Liver (tissue), 9 donors: ENCODE results near the gene TBC1D20. TPM values are rescaled to one million over a fixed set of nuclear protein-coding genes. Genes with fewer than 3 reads are reported as not detected.

Source experiments
- DNase-seq: peaks from one replicate; pipeline ENCODE4 v3.0.0-alpha.2; 2017; ENCODE audit warnings: low spot score
- H3K27ac ChIP-seq, 2 donors: one replicate each; pipeline ENCODE4 v1.7.0; 2013; ENCODE audit warnings: inconsistent platforms in 2 of 2, low read length in 2 of 2, control low read depth in 1 of 2, low read depth in 1 of 2, mild to moderate bottlenecking in 1 of 2
- H3K27me3 ChIP-seq, 4 donors: one replicate each; pipeline versions ENCODE4 v1.6.1 to v1.7.0; 2013; ENCODE audit warnings: low read length in 3 of 4, inconsistent platforms in 1 of 4, mild to moderate bottlenecking in 1 of 4, moderate library complexity in 1 of 4; ENCODE audit not compliant: control insufficient read depth in 4 of 4, insufficient read depth in 4 of 4
- H3K36me3 ChIP-seq, 4 donors: one replicate each; pipeline versions ENCODE4 v1.6.1 to v1.7.0; 2013; ENCODE audit warnings: low read length in 3 of 4, mild to moderate bottlenecking in 3 of 4, low read depth in 1 of 4, moderate library complexity in 1 of 4; ENCODE audit not compliant: control insufficient read depth in 4 of 4, insufficient read depth in 3 of 4
- H3K4me1 ChIP-seq, 4 donors: one replicate each; pipeline versions ENCODE4 v1.6.1 to v1.7.0; 2013; ENCODE audit warnings: low read length in 3 of 4, mild to moderate bottlenecking in 3 of 4, moderate library complexity in 1 of 4; ENCODE audit not compliant: control insufficient read depth in 4 of 4, insufficient read depth in 4 of 4
- H3K4me3 ChIP-seq, 3 donors: one replicate each; pipeline versions ENCODE4 v1.6.1 to v1.7.0; 2013; ENCODE audit warnings: low read length in 3 of 3, control low read depth in 1 of 3, low read depth in 1 of 3, mild to moderate bottlenecking in 1 of 3
- H3K9ac ChIP-seq, 2 donors: one replicate each; pipeline ENCODE4 v1.7.0; 2013; ENCODE audit warnings: low read length in 2 of 2, mild to moderate bottlenecking in 2 of 2, moderate library complexity in 2 of 2, control low read depth in 1 of 2, low read depth in 1 of 2
- H3K9me3 ChIP-seq, 4 donors: one replicate each; pipeline versions ENCODE4 v1.6.1 to v1.7.0; 2013; ENCODE audit warnings: low read length in 3 of 4; ENCODE audit not compliant: control insufficient read depth in 4 of 4
- ATF3 ChIP-seq: IDR thresholded peaks from 2 replicates; pipeline ENCODE4 v1.6.1; 2016; ENCODE audit warnings: antibody characterized with exemption
- CTCF ChIP-seq: fragments of 150-350 bp; IDR thresholded peaks from 2 replicates; pipeline ENCODE4 v1.5.1; 2017; ENCODE audit warnings: improper control_type of control experiment, low read depth, low read length; ENCODE audit not compliant: missing input control
- EGR1 ChIP-seq, 2 donors: IDR thresholded peaks; 2 replicates each; pipeline ENCODE4 v1.6.1; 2016 to 2018; ENCODE audit warnings: antibody characterized with exemption in 2 of 2, low read depth in 2 of 2
- FOXA1 ChIP-seq: IDR thresholded peaks from 2 replicates; pipeline ENCODE4 v1.6.1; 2016; ENCODE audit warnings: antibody characterized with exemption
- FOXA2 ChIP-seq: IDR thresholded peaks from 2 replicates; pipeline ENCODE4 v1.6.1; 2016; ENCODE audit warnings: antibody characterized with exemption
- GABPA ChIP-seq, 2 donors: IDR thresholded peaks in 1 of 2; conservative IDR thresholded peaks in 1 of 2; 2 replicates each; pipeline ENCODE4 v1.6.1; 2016; ENCODE audit warnings: antibody characterized with exemption in 2 of 2, mild to moderate bottlenecking in 1 of 2, moderate library complexity in 1 of 2
- HNF4A ChIP-seq, 2 donors: conservative IDR thresholded peaks; 2 replicates each; pipeline ENCODE4 v1.6.1; 2016; ENCODE audit warnings: antibody characterized with exemption in 2 of 2, mild to moderate bottlenecking in 2 of 2
- HNF4G ChIP-seq: IDR thresholded peaks from 2 replicates; pipeline ENCODE4 v1.6.1; 2016; ENCODE audit warnings: antibody characterized with exemption
- JUND ChIP-seq, 2 donors: IDR thresholded peaks; 2 replicates each; pipeline ENCODE4 v1.6.1; 2016; ENCODE audit warnings: antibody characterized with exemption in 2 of 2
- MAX ChIP-seq: IDR thresholded peaks from 2 replicates; pipeline ENCODE4 v1.6.1; 2016; ENCODE audit warnings: antibody characterized with exemption
- NR2F2 ChIP-seq: IDR thresholded peaks from 2 replicates; pipeline ENCODE4 v1.6.1; 2016; ENCODE audit warnings: antibody characterized with exemption
- RAD21 ChIP-seq, 2 donors: IDR thresholded peaks; 2 replicates each; pipeline ENCODE4 v1.6.1; 2016; ENCODE audit warnings: antibody characterized with exemption in 2 of 2, mild to moderate bottlenecking in 2 of 2
- REST ChIP-seq: IDR thresholded peaks from 2 replicates; pipeline ENCODE4 v1.6.1; 2016; ENCODE audit warnings: antibody characterized with exemption, mild to moderate bottlenecking
- RXRA ChIP-seq, 2 donors: IDR thresholded peaks; 2 replicates each; pipeline ENCODE4 v1.6.1; 2017 to 2018; ENCODE audit warnings: antibody characterized with exemption in 2 of 2, mild to moderate bottlenecking in 1 of 2
- SP1 ChIP-seq: IDR thresholded peaks from 2 replicates; pipeline ENCODE4 v1.6.1; 2018; ENCODE audit warnings: antibody characterized with exemption, mild to moderate bottlenecking
- TAF1 ChIP-seq: conservative IDR thresholded peaks from 2 replicates; pipeline ENCODE4 v1.6.1; 2016; ENCODE audit warnings: antibody characterized with exemption, mild to moderate bottlenecking
- YY1 ChIP-seq: IDR thresholded peaks from 2 replicates; pipeline ENCODE4 v1.6.1; 2016; ENCODE audit warnings: antibody characterized with exemption, mild to moderate bottlenecking
- ZBTB33 ChIP-seq: IDR thresholded peaks from 2 replicates; pipeline ENCODE4 v1.6.1; 2016; ENCODE audit warnings: antibody characterized with exemption
- WGBS: extraction: QIAGEN DNeasy Blood & Tissue Kit; methylation state at CpG from one replicate; pipeline ENCODE4 v1.1.7; 2013; 5-methylcytosine and 5-hydroxymethylcytosine counted together
- polyA plus RNA-seq, 2 donors: library from polyadenylated mRNA; stranded (reverse) in 1 of 2; unstranded in 1 of 2; fragments of 200-250 nt in 1 of 2; fragments of >200 nt in 1 of 2; fragmentation: Nextera tagmentation in 1 of 2; extraction: Ambion mirVana in 1 of 2; gene quantifications; one replicate each; pipeline versions ENCODE4 v1.2.1 to v1.2.3, GENCODE V29; 2013 to 2015
- total RNA-seq, 2 donors: library from RNA; depleted of rRNA; stranded (reverse); fragments of >200 nt; gene quantifications; one replicate each; pipeline ENCODE4 v1.2.3, GENCODE V29; 2014
- donor health status: healthy.
- donor health status: healthy.
- donor health status: healthy.
- donor health status: healthy.
- donor health status: healthy.

Gene TBC1D20
- total and polyA plus RNA-seq, 4 donors: 8.7 to 18.9 (median 11.9) TPM

GRCh38 chr20:397432-398237 is 64.7 kb downstream of the TBC1D20 start:
- Histone ChIP-seq H3K36me3 (peaks cover 0 to 14% (median 10%) of the 10 kb centered on the region in 4 donors), H3K9ac (peak overlapping the region in 1 of 2 donors; percentile 81), H3K27me3 (no peaks in the 10 kb centered on the region), H3K9me3 (no peaks in the 10 kb centered on the region), H3K4me3 (no peak overlapping the region), H3K27ac (peak overlapping the region; percentile 88 to 90), H3K4me1 (peaks cover 11 to 28% (median 17%) of the 10 kb centered on the region in 4 donors)
- TF ChIP-seq HNF4A (conservative IDR thresholded peaks at IDR 0.05) (peak in 1 of 2 donors; percentile 10), RAD21 (IDR thresholded peaks at IDR 0.05) (no peak)
- WGBS: 93% methylated on average over 6 of the region's 6 CpGs
- DNase-seq: no peak

- Histone ChIP-seq H3K9me3 (no peaks in the 10 kb centered on the region), H3K27ac (peak overlapping the region; percentile 88 to 90), H3K4me1 (peaks cover 11 to 28% (median 16%) of the 10 kb centered on the region in 4 donors), H3K9ac (peak overlapping the region; percentile 13 to 81), H3K27me3 (no peaks in the 10 kb centered on the region), H3K4me3 (no peak overlapping the region), H3K36me3 (peaks cover 0 to 19% (median 14%) of the 10 kb centered on the region in 4 donors)
- no peak for DNase-seq
- 58% methylated on average over 4 of the region's 4 CpGs for WGBS
- TF ChIP-seq ZBTB33 (peak; percentile 97), RXRA (IDR thresholded peaks at IDR 0.05) (peak; percentile 99 to 100), MAX (peak; percentile 87), REST (peak; percentile 92), GABPA (IDR thresholded peaks at IDR 0.05 in 1 of 2, conservative IDR thresholded peaks at IDR 0.05 in 1 of 2) (peak in 1 of 2 donors; percentile 61), NR2F2 (peak; percentile 72), ATF3 (peak; percentile 99), FOXA2 (peak; percentile 93), TAF1 (peak; percentile 40), YY1 (peak; percentile 88), EGR1 (IDR thresholded peaks at IDR 0.05; ENCODE audit: low read depth in 2 of 2) (peak; percentile 94 to 98), JUND (IDR thresholded peaks at IDR 0.05) (peak; percentile 100), CTCF (no peak), SP1 (peak; percentile 100), HNF4A (conservative IDR thresholded peaks at IDR 0.05) (peak; percentile 97 to 99), HNF4G (peak; percentile 77), FOXA1 (peak; percentile 89), RAD21 (IDR thresholded peaks at IDR 0.05) (peak; percentile 68 to 76)
These were observed 65.5 kb downstream of the TBC1D20 start for GRCh38 chr20:396619-397431.
